Stimulated activated CD8-positive, alpha-beta memory T cell treated with anti-CD3 and anti-CD28 coated beads, Interleukin-12 subunit alpha, Interleukin-12 subunit beta, amount 100 ng/mL, for 24 hours (primary cell): ENCODE data around the gene MESD.

ENCODE experiments used
- DNase-seq: peaks from one replicate; pipeline ENCODE4 v3.0.0-alpha.2; 2020; ENCODE audit errors: extremely low read depth

Gene MESD

DNA sequence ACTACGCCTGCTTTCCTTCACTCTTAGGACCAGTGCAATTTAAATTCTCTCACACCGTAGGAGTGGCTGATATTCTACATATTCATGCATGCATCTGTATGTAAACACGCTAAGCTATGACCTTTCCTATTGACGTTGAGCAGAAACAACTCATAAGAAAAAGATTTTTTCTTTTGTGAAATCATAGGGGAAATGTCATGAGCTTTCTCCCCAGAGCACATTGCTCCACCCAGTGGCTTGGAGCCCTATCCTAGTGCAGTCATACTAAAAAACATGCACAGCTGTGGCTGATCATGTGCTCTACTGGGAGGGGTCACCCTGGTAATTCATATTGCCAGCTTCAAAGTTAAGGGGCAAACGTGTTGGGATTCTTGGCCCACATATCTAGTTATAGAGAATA lies 1.8 kb upstream of the MESD start:
- no peak for DNase-seq

GRCh38 chr15:80990955-80991354 lies 1.3 kb upstream of the MESD start:
- DNase-seq, result no peak

GRCh38 chr15:80989081-80989517 lies 520 bp downstream of the MESD start:
- DNase-seq, result no peak

DNA sequence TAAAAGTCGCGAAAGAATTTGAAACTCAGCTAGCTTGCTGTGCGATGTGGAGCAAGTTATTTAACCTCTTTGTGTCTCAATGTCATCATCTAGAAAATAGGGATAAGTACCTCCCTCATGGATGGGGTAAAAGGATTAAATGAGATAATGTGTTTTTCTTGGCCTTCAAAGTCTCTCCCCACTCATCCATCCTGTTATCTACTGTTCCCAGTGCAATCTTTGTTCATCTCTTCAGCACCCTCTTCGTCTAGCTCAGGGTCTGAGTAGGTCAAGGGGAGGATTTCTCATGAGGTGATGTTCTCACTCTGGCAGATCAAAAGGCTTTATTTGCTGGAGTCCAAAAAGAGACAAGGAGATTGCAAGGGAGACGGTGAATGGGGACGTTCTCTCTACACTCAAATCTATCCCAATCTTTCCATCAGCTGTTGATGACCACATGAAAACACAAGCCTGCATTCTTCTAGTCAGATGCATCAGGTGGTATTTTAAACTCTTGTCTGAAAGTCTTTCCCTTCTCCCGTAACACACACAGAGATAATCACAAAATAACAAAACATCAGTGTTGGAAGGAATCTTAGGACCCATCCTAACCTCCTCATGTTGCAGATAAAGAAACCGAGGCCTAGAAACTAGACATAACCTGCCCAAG lies 1.3 kb downstream of the MESD start:
- DNase-seq, result no peak

- no peak for DNase-seq
Measured at GRCh38 chr15:80986487-80986886, 3.1 kb downstream of the MESD start.

GRCh38 chr15:80985981-80986380 lies 3.6 kb downstream of the MESD start:
- no peak for DNase-seq

DNA sequence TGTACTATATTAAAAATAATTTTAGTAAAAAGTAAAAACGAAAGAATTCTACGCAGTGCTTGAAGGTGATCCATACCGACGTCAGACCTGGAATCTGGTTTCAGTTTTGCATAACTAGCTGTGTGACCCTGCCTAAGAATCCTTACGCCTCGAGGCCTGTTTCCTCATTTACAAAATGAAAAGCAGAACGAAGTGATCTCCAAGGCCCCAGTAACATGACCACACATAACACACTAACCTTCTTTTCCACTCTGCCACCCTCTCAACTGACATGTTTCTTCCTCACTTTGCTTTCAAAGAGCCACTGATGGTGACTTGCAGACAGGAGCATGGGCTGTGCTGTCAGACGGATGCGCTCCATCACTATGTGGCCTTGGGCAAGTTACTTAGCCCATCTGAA lies 4.8 kb downstream of the MESD start:
- DNase-seq, result no peak

GRCh38 chr15:80982839-80983238 lies 6.8 kb downstream of the MESD start:
- no peak for DNase-seq

- DNase-seq, result no peak
Measured at GRCh38 chr15:80982205-80982604, 7.4 kb downstream of the MESD start.

- no peak for DNase-seq
Measured at GRCh38 chr15:80979538-80980200, 9.9 kb downstream of the MESD start.

DNA sequence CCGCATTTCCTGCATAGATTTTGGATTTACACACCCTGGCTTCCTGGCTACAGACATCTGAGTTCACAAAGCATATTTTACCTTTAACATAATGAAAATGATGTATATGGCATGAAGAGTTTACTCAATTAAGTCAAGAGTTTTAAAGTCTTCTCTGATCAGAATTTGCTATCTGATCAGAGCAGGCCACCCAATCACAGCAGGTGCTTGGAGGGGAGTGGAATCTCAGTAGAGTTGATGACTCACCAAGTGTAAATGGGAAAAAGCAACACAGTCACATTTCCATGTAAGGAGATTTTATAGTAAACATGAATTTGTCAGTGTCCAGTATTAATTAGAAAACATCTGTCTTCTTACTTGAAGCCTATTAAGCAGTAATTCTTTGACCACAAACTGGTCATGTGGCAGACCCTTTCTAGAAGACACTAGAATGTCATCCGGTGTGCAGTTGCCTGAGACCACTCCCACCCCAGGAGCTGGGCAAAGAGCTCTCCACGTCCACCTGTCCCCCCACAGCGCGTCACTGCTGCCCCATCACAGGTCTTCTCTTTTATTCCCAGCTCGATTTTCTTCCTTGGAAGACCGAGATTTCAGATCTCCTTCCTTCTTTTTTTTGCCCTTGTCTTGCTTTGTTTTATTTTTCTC lies 10.8 kb downstream of the MESD start:
- DNase-seq, result no peak

- DNase-seq, result no peak
Measured at GRCh38 chr15:80977627-80978036, 12.0 kb downstream of the MESD start.

- DNase-seq, result no peak
Measured at GRCh38 chr15:80976851-80977250, 12.8 kb downstream of the MESD start.

- DNase-seq, result no peak
Measured at GRCh38 chr15:80974914-80975313, 14.7 kb downstream of the MESD start.

- DNase-seq, result no peak
Measured at GRCh38 chr15:80972276-80972675, 17.3 kb downstream of the MESD start.

DNA sequence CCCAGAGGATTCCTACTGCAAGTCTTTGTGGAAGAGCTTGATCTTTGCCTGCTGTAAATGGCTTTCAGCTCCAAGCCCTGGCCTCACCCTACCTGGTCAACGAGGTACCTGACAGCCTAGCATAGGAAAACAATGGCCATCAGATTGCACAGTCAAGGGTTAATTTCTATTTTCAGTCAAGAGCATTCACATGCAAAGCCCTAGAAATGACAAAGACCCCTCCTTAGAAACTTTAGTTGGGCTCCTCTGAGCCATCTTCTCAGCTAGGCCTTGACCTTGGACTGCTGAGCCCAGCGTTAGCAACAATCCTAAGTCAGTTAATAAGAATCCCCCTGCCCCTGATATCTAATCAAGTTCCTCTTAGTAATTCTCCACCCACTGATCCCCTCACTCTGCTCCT lies 18.5 kb downstream of the MESD start:
- no peak for DNase-seq

DNA sequence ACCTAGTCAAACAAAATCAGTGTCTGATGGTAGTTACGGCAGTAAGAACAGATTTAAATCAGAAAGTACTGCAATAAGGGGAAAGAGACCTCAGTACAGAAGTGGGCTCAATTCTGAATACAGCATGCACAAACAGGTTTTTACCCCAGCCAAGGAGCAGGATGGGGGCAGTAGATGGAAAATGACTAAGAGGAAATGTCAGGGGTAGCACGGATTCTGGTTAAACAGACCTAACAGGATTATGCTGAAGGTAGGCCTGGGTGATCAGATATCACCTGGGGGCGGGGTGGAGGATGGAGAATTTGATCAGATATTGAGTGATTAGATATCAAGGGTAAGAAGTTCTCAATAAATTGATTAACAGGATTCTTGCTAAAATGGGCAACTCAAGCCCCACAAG lies 19.0 kb downstream of the MESD start:
- DNase-seq, result no peak

- peak; percentile 10 for DNase-seq
Measured at GRCh38 chr15:80970018-80970657, 19.5 kb downstream of the MESD start.

DNA sequence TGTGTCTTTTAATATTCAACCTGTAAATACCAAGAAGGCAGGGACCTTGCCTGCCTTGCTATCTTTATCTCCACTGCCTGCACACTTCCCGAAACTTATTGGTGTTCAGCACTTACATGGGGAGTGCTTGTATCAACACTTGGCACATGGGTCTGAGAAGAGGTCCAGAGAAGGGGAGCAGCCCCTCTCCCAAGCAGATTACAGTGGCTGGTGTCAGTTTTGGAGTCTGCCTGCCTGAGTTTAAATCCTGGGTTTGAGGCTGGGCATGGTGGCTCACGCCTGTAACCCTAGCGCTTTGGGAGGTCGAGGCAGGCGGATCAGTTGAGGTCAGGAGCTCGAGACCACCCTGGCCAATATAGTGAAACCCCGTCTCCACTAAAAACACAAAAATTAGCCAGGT lies 20.3 kb downstream of the MESD start:
- DNase-seq, result no peak

DNA sequence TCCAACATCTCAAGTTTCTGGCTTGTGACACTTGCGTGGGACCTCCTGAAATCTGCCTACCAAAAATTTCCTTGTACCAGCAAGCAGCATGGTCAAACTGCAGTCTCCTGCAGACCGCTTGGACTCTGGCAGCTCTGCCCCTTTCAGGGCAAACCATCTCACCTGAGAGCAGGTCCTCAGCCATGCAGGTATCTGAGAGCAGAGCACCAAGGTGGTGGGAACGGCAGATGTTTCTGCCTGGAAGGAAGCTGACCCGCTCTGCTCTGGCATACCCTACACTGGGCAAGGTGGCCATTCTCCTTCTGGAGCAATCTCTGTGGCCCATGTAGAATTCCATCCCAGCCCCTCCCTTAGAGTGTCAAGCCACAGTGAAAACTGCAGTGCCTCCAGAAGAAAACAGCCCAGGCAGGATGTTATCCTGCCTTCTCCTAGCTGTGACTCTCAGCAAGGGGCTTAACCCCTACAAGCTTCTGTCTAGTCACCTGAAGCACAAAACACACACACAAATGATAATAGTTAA lies 21.6 kb downstream of the MESD start:
- no peak for DNase-seq

- no peak for DNase-seq
Measured at GRCh38 chr15:80967451-80967850, 22.2 kb downstream of the MESD start.

DNA sequence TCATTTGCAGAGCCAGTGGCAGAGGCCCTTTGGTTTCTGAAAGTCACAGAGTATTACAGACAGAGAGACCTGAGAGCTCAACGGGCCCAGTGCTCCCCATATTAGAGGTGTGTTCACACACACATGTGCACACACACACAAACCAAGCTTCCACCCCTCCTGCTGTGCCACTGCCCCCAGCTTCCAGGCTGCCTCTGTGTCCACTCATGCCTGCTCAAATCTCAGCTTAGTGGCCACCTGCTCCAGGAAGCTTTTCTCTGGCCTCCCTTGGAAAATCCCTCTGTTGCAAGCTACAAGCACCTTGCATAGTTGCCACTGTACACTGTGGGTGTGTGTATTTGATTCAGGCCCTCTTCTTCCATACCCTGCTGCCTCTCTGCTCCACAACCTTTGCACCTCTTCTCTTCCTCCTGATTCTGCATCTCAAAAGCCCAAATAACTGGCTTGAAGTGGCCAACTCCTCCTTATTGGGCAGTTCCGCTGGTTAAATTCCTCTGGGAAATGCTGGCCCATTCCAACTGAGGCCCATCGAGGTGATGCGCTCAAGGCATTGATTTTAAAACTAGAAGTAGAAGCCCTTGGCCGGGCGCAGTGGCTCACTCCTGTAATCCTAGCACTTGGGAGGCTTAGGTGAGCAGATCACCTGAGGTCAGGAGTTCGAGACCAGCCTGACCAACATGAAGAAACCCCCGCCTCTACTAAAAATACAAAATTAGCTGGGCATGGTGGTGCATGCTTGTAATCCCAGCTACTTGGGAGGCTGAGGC lies 23.0 kb downstream of the MESD start:
- no peak for DNase-seq
